LNCAP (cell line): ENCODE measurements around the gene WDR27.

Experiments used
- CTCF ChIP-seq: fragments of 450-650 bp; IDR thresholded peaks from 2 replicates; pipeline ENCODE4 v1.5.1; 2017; ENCODE audit warnings: mild to moderate bottlenecking

The WDR27 gene

DNA sequence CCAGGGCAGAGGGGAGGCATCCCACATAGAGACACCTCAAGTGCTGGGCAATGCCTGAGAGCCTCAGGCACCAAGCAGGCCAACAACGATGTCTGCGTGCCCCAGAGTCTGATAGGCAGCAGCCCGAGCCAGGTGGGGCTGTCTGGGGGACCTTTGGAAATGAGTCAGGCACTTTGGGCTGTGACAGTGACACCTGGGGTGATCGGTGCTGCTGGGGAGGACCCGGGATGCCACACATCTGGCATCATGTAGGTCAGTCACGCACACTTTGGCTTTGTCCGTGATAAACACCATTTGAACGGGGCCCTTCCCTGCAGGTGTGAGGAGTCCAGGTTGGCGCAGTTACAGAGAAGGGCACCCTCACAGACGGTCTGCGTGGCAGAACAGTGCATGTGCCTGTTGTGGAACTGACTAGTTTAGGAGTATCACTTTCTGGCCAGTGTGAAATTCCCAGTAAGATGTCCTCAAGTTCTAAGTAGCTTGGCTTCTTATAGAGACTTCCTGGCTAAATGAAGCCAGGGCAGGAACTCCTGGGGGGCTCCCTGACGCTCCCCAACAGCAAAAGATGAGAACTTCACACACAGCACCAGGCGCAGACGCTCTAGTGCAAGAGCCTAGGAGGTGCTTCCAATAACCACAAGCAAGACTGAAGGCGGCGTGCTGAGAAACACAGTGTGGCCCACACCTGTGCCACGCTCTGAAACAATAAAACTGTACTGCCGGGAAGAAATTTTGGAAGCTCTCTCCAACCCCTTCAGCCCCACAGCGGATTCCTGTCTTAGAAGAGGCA is 134.7 kb downstream of the WDR27 start:
- no peak for TF ChIP-seq CTCF

- TF ChIP-seq CTCF = no peak
Observed at GRCh38 chr6:169566319-169566718, 135.5 kb downstream of the WDR27 start.

DNA sequence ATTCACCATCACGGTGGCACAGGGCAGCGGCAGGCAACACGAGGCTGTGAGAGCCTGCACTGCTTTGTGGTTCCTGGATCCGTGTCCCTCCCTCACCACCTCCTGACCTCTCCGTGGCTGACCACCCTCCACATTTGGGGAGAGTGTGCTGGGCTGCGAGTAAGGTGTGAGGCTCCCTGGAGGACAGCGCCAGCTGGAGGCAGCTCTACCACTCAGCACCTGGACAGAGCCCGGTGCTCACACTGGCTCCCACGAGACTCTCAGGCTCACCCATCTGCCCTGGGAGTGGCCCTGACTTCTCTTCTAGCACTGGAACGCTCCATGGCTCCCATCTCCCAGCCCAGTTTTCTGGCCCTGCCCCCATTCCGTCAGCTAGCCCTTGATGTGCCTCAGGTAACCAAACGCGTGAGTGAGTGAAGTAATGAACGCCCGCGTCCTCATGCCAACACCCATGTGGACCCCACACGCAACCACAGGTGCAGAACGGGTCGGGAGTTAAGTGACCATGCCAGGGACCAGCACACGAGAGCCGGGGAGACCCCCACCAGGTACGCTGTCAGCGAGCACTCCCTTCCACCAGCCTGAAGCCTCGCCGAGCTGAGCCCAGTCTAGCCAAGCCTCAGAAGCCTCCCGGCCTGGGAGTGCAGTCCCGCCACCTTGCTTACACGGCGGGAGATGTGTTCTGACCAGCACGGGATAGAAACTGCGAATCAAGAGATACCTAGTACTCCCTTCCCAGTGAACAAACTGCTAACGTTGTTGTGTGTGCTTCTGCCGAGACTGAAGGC is 137.2 kb downstream of the WDR27 start:
- no peak for TF ChIP-seq CTCF

- TF ChIP-seq CTCF = no peak
Observed at GRCh38 chr6:169561665-169562064, 140.2 kb downstream of the WDR27 start.

DNA sequence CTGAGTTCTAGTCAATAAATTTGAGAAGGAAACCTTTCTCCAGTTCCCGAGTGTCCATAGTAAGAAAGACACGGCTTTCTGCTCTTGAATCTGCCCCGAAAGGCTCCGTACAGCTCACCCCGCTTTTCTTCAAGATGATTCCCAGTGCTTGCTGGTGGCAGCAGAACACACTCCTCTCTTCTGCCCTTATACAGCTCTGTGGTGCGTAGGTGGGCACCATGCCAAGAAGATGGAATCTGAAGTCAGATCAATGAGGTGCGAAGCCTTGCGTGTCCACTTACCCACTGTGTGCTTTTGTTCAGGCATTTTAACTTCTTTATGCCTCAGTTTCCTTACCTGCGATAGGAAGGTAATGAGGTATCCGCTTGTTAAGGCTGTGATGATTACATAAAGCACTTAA is 142.2 kb downstream of the WDR27 start:
- no peak for TF ChIP-seq CTCF

DNA sequence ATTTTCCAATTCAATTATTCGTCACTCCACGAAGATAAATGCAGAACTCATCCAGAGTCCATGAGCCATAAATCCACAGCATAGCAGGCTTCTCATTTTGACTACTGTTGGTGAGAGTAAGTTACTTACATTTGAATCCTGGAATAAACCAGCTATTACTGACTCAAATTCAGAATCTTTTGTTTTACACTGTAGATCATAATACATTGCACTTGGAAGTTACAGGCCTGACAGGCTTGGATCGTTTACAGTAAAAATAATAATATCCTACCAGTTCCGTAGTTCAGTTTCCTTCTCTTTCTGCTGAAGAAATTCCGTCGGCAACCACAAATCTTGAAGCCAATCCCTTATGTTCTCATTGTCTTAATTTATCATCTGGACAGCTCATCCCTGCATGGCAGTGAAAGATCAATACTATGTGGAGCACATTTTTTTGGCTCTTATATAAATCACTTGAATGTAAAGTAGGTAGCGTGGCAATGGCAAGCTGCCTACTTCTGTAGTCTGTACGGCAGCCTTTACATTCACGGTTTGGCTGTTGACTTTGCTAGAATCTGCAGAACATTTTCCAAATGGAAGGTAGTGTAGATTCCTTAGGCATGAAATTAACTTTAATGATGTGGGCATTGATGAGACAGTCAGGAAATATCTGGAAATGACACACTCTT is 142.9 kb downstream of the WDR27 start:
- no peak for TF ChIP-seq CTCF

GRCh38 chr6:169558378-169558773 is 143.5 kb downstream of the WDR27 start:
- TF ChIP-seq CTCF = no peak
